HG02981 (cell line): ENCODE data around the gene ERCC6L.
"Not testable (repeated sequence)": the region's sequence is repeated elsewhere in the genome, so short reads cannot be mapped to it uniquely, and the experiment has no call there.

Experiments used
- ATAC-seq: cut with Tn5 transposase; IDR thresholded peaks from one replicate; pipeline ENCODE4 v1.9.1; 2021; ENCODE audit warnings: mild to moderate bottlenecking, moderate library complexity; ENCODE audit not compliant: unreplicated experiment

Gene ERCC6L

DNA sequence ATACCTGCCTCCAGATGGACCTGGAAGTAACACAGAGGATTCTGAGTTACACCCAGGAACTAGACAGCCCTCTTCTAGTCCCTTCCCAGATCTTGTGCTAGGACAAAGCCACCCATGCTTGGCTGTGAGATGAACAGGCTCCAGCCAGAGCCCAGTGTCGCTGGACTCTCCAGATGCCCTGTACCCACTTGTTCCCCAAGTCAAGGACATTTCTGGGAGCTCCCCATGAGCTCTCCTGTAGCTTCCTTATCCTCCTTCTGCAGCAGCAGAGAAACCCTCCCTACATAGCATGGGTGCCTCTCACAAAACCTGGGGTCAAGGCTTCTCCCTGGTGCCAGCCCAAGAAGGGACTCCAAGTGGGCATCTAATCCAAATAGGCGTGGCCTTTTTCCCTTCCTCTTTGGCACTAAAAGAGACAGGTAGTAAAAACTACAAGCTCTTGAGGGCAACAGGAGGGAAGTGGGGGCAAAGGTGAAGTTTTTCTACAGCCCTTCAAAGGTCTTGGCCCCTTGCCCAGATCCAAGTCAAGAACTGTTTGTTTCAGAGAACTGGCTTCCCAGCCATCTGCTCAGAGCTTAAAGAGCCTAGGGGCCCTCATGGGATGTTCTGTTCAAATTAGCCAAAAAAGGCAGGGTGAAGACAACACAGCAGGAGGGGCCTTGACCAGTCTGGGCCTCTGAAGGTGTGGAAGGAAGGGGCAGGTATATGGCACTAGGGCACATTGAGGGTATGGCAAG, 8.5 kb upstream of the ERCC6L start:
- ATAC-seq: no peak

DNA sequence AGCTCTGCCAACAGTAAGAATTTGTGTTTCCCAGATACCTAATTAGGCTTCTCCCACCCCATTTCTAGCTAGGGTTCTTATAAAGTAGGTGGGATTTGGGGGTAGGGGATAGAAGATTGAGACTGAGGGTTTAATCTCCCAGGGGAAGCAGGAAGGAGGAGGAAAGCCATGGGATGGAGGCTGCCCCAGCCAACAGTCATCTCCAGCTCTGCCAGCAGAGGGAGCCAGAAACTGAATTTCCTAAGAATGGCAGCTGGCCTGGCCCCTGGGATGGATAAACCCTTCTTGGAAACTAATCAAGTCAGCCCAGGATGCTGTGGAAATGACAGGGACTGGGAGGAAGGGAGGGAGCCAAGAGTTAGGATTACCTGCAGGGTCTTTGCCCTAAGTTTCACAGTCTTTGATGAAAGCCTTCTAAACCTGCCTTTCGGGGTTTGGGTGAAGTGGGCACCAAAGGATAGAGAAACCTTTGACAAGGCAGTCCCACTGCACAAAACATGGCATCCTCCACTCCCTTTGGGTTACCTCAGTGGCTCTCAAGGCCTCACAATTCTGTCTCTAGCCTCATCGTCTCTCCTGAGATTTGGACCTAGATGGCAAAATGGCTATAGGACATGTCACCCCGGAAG, 6.7 kb upstream of the ERCC6L start:
- no peak for ATAC-seq

DNA sequence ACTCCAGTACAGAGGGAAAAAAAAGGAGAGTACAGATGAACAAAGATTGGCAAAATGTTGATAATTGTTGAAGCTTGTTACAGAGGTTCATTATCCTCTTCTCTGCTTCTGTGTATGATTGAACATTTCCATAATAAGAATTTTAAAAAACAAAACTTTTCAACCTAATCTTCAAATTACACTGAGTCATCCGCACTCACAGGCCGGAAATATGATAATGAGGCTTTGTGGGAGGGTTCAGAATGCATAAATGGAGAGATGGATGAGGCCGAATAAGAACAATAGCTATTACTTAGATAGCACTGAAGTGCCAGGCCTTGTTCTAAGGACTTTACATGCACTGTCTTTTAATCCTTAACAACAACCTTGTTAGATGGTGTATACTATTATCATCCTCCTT, 4.6 kb upstream of the ERCC6L start:
- ATAC-seq: no peak

DNA sequence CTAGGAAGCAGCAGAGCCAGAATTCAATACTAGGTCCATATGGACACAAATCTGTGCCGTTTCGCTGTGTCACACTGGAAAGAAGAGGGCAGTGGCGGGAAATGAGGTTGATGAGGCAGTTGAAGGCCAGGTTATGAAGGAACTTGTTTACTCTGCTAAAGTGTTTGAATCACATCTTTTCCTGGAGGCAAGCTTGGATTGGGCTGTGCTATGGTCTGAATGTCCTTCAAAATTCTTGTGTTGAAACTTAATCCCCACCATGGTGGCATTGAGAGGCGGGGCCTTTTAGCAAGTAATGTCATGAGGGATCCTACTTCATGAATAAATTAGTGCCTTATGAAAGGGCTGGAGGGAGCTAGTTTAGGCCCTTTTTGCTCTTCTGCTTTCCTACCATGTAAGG, 2.1 kb upstream of the ERCC6L start:
- no peak for ATAC-seq

DNA sequence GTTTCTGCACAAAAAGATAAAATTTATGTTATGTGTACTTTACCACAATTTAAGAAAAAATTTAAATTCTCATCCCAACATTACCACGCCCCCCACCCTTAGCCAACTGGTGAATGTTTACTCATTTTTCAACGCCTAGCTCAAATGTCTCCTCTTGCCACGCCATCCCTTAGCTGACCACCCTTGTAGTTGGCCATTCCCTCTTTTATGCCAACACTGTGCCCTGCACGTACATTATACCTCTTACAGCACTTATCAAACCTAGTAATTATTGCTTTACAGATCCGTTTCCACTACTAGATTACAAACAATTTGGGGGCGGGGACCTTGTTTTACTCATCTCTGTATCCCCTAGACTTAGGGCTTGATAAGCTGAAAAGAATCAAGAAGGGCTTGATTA, 644 bp downstream of the ERCC6L start:
- ATAC-seq: no peak

DNA sequence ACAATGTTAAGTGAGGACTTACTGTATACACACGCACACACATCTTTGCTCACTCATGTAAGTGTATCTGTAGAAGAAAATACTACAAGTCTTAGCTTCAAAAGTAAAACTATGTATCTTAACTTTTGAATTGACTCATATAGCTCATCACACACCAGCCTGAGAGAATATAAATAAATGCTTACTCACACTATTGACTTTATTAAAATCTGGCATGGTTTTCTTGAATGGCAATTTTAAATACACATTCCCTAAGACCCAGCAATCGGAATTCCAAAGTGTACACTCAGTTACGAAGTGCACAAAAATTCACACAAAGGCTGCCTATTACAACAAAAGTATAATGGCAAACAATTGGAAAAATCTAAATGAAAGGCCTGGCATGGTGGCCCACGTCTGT, 2.0 kb downstream of the ERCC6L start:
- no peak for ATAC-seq

DNA sequence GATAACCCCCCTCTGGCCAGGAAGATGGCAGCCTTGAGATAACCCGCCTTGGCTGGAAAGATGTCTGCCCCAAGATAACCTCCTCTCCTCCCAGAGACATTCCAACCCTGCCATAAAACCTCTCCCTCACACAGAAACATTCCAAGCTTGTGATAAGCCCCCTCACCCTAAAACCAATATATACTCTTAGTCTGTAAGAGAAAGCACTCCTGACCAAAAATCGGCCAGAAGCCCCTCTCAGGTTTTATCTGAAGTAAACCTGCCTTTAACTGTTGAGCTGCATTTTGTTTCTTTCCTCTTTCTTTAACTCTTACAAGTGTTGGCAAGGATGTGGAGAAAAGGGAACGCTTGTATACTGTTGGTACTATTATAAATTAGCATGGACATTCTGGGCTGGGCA, 8.5 kb downstream of the ERCC6L start:
- ATAC-seq: no peak

DNA sequence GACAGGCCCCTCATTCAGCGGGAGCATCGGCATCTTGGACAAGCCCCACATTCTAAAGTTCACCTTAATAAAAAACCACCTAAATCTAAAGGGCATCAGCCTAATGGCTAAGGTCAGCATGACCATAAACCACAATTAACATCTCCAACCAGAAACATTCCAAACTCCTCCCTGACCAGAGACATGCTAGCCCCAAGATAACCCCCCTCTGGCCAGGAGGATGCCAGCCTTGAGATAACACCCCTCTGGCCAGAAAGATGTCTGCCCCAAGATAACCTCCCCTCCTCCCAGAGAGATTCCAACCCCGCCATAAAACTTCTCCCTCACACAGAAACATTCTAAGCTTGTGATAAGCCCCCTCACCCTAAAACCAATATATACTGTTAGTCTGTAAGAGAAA, 18.5 kb downstream of the ERCC6L start:
- ATAC-seq: not testable (repeated sequence)

DNA sequence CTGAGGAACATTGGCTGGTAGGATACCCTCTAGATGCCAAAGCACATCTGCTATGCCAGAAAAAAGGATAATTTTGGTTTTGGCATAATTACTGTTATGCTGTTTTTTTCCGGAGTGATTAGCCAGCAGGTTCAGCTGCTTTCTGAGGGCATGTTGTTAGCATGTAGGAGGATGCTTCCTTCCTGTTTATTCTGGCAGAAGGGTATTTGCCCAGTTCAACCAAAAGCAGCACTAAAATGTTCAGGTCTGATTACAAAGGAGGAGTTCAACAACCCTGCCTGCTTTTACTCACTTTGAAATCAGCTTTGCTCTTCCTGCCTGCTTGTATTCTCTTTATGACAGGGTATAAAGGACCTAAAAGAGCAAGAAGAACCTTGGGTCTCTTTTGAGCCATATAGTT, 21.9 kb downstream of the ERCC6L start:
- no peak for ATAC-seq

DNA sequence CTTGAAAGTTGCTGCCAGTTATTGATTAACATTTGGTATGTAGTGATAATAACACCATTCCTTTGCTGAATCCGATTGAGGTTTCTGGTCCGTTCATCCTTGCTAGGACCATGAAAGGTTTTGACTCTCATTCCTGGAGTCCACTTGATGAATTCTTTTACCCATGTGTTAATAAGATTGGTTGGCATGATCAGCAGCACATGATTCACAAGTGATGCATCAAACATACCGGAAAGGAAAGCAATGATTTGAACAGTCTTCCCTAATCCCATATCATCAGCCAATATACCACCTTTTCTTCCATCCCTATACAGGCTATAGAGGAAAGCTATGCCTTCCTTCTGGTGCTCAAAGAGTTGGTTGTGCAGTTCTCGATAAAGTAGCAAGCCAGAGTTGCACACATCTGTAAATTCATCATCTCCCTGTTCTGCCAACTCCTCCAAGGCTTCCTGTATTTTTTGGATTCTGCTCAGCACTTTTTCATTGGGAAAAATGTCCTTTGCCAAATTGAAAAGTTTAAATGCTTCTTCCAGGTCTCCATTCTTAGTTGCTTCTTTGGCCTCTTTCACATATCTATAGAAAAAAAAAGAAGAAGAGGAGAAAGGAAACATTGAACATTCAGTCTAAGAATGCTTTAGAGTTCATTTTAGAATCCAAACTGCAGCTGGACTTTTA, 30.6 kb downstream of the ERCC6L start:
- ATAC-seq: no peak

DNA sequence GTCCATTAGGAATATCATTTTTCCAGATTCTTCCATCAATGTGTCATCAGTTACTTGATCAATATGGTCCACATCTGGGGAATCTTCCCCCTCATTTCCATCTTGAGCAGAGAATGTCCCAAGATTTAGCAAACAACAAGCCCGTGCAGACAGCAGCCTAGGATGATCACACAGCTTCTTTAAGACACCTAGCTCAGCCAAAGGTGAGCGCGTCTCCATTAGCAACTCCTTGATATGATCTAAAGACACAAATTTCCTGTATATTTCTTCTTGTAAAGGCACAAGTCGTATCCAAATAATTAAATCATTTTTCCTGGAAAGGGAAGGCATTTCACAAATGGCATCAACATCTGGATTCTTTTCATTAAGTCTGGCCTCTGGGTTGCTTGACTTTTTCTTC, 31.5 kb downstream of the ERCC6L start:
- ATAC-seq: no peak

DNA sequence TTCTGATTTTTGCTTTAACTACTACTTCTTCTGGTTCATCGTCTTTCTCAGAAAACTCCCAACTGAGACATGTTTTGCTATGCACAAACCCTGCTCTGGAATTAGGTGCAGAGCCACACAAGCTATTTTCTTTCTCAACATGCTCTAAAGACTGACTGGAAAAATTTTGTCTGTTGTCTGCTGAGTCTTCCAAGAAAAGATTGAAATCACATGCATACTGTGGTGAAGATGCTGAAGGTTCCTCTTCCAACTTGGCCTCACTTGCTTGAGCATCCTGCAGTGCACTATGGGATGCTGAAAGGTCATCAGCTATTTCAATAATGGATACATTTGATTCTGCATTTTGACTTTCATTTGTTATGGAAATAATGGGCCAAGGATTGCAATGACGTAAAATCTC, 33.1 kb downstream of the ERCC6L start:
- no peak for ATAC-seq

DNA sequence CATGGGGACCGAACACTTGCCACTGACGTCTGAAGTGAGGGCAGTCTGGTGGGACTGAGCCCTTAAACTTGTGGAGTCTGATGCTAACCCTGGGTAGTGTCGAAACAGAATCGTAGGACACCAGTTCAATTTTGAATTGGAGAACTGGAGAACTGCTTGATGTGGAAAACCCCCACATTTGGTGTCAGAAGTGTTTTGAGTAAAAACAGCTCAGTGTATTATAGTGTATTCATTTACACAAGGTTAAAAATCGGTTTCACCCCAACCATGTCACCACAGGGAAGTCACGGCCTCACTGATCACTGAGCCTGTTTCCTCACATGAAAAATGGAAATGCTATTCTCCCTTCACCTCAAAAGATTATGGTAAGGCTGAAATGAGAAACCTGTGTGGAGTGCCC, 35.4 kb downstream of the ERCC6L start:
- no peak for ATAC-seq

DNA sequence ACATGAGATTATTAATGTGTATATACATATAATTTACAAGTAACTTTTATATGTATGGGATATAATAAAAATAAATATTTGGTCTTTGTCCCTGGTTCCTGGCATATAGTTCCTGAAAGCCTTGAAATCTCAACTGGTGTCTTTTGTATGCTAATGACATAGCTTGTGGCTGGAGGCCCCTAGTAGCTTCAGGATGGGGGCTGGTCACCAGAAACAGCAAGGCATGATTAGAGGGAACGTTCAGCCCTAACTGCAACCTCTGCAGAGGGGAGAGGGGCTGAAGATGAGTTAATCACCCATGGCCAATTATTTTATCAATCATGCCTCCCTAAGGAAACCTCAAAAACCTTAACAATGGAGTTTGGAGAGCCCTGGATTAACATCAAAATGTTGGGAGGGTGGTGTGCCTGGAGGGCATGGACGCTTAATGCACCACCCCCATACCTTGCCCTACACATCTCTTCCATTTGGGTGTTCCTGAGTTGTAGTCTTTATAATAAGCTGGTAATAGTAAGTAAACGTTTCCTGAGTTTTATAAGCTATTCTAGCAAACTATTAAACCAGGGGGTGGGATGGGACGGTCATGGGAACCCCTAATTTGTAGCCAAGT, 35.9 kb downstream of the ERCC6L start:
- ATAC-seq: no peak

DNA sequence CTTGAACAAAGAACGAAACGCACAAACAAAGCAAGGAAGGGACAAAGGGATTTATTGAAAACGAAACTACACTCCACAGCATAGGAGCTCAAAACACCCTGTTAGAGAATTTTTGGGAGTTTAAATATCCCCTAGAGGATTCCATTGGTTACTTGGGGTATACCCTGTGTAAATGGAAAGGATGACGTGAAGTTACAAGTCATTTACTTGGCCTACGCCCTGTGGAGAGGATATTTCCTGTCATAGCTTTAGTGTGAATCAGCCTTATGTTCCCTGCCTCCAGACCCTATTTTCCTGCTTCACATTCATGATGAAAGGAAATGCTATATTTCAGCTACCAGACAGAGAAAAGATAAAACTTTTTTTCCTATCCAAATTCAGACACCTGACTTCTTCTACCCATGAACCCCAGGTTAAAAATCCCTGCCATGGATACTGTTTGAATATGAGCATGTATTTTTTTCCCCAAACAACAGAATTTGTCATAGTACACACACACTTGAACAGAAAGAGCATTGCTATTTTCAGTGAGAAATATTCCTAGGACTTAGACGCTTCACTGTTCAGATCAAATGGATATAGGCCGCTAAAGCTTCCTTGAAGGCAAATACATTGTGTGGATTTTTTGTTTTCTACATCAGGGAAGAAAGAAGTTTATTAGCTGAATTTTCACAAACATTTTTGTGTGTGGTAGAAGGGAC, 36.8 kb downstream of the ERCC6L start:
- no peak for ATAC-seq

DNA sequence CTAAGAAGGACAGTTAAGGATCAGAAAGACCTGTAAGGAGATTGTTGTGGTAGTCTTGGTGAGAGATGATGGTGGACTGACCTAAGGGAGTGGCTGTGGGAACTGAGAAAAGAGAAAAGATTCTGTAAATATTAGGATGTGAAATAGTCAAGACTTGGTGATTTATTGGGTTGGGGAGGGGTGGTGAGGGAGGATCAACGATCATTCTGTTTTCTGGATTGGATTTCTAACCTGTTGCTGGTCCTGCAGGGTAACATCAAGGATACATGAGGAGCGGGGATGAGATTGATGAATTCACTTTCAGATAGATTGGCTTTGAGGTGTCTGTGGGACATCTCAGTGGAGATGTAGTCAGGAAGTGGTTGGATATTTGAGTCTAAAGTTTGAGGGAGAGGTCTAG, 55.9 kb downstream of the ERCC6L start:
- ATAC-seq: no peak

DNA sequence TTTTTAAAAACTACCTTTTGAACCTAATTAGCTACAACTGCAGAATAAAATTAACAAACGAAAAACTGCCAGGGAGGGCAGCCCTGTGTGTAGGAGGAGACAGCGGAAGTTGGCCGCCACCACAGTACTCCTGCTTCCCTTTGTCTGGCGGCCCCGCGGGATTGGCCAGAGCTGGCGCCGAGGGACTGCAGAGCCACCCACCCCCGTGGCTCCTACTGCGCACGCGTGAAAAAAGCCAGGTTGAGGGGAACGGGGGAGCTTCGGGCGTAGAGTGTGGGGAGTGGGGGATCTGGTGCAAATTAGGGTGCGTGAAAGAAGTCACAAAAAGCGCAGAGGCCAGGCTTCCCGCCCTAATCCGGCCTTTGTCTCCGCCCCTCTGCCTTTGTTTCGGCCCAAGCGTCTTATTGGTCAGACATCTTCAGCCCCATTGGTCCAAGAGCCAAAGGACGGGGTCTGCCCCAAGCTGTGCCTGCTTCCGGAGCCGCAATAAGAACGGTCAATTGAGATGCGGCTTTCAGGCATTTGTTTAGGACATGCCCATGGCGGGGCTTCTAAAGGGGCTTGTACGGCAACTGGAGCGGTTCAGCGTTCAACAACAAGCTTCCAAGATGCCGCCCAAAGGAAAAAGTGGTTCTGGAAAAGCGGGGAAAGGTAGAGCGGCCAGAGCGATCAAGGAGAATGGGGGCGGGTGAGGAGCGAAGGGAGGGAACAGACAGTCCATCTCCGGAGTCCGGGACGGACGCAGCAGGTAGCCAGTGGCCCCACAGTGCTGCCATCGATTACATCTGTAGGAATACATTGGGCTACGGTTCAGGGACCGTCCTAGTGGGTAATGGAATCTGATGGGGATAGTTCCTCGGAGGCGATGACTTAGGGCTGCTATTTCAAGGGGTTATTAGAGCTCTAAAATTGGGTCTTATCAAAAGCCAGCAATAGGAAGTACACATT, 57.4 kb downstream of the ERCC6L start, which contains the start of gene PIN4:
Gene PIN4 (plus strand): TSS at position 580 of the 948 bp plus-strand sequence. CDS start 29 bp downstream, at position 609.
- peak; percentile 98 for ATAC-seq

DNA sequence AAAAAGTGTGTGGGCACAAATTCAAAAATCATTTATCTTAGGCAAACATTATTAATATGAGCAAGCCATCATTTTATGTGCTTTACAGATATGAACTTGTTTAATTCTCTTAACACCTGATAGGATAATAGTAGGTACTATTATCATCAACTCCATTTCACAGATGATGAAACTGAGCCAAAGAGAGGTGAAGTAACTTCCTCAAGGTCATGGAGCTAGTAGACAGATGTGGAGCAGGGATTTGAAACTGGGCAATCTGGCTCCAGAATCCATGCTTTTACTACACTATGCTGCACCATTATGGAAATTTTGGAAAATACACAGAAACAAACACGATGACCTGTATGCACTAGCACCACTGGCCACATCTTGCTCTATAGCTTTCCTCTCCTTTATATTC, 58.3 kb downstream of the ERCC6L start:
- no peak for ATAC-seq

DNA sequence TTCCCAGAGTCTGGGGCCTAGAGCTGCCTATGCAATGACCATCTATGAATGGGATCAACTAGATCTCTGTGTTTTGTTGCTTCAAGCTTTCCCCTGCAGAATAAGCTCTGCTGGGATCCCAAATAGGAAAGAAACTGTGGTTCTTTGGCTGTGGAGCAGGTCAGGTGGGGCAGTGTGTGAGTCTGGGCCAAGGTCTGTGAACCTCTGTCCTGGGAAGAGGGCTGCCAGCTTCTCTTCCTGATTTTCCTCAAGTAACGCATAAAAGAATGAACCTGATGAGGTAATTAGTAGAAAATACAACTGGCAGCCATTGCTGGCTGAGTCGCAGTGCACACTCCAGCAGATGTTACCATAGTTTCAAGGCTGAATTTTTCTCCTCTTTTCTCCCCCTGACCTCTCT, 61.8 kb downstream of the ERCC6L start:
- no peak for ATAC-seq

DNA sequence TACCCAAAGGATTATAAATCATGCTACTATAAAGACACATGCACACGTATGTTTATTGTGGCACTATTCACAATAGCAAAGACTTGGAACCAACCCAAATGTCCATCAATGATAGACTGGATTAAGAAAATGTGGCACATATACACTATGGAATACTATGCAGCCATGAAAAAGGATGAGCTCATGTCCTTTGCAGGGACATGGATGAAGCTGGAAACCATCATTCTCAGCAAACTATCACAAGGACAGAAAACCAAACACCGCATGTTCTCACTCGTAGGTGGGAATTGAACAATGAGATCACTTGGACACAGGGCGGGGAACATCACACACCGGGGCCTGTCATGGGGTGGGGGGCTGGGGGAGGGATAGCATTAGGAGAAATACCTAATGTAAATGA, 62.5 kb downstream of the ERCC6L start:
- ATAC-seq: not testable (repeated sequence)
